GM23338 (cell line): ENCODE measurements around the gene PFKFB3. TPM values are rescaled to one million over a fixed set of nuclear protein-coding genes. Genes with fewer than 3 reads are reported as not detected.

ENCODE experiments used
- ATAC-seq: fragments of 200-7000 bp; cut with Tn5 transposase; 3 replicates; pipeline ENCODE4 v1.9.1; 2020
- DNase-seq: peaks from one replicate; pipeline ENCODE4 v3.0.0-alpha.2; 2015; ENCODE audit warnings: low spot score
- H2AFZ ChIP-seq: fragments of 200-600 bp; sonication (generic); 2 replicates; pipeline ENCODE4 v1.8.0; 2016; ENCODE audit warnings: antibody characterized with exemption, mild to moderate bottlenecking, moderate library complexity
- H3F3A ChIP-seq: fragments of 200-600 bp; sonication (generic); replicated peaks from 2 replicates; pipeline ENCODE4 v1.8.0; 2017; ENCODE audit warnings: antibody characterized with exemption, mixed run types, low read depth
- H3K27ac ChIP-seq: fragments of 200-600 bp; sonication (generic); 2 replicates; pipeline ENCODE4 v1.6.1; 2016; ENCODE audit warnings: low read depth
- H3K27me3 ChIP-seq: fragments of 200-600 bp; sonication (generic); 2 replicates; pipeline ENCODE4 v1.8.0; 2016; ENCODE audit warnings: mild to moderate bottlenecking, mixed run types, moderate library complexity; ENCODE audit not compliant: insufficient read depth
- H3K36me3 ChIP-seq: fragments of 200-600 bp; sonication (generic); 2 replicates; pipeline ENCODE4 v1.8.0; 2016; ENCODE audit warnings: mild to moderate bottlenecking; ENCODE audit not compliant: insufficient read depth
- H3K4me1 ChIP-seq: fragments of 200-600 bp; sonication (generic); 2 replicates; pipeline ENCODE4 v1.8.0; 2016; ENCODE audit warnings: mild to moderate bottlenecking, moderate library complexity; ENCODE audit not compliant: insufficient read depth
- H3K4me2 ChIP-seq: fragments of 200-600 bp; sonication (generic); 2 replicates; pipeline ENCODE4 v1.7.1; 2017; ENCODE audit warnings: mixed run types
- H3K4me3 ChIP-seq: fragments of 200-600 bp; sonication (generic); 2 replicates; pipeline ENCODE4 v1.6.1; 2016; ENCODE audit warnings: mixed run types
- H3K79me2 ChIP-seq: fragments of 200-600 bp; sonication (generic); replicated peaks from 2 replicates; pipeline ENCODE4 v1.8.0; 2017; ENCODE audit warnings: mild to moderate bottlenecking; ENCODE audit not compliant: insufficient read depth
- H3K9me2 ChIP-seq: fragments of 200-600 bp; sonication (generic); 2 replicates; pipeline ENCODE4 v1.8.0; 2017; ENCODE audit not compliant: insufficient read depth
- H4K20me1 ChIP-seq: fragments of 200-600 bp; sonication (generic); replicated peaks from 2 replicates; pipeline ENCODE4 v1.8.0; 2017; ENCODE audit warnings: mild to moderate bottlenecking; ENCODE audit not compliant: insufficient read depth
- H3K27ac Mint-ChIP-seq: 2 replicates; pipeline ENCODE4 v1.8.0; 2020; ENCODE audit warnings: inconsistent platforms, mild to moderate bottlenecking, moderate library complexity, mixed read lengths
- H3K27me3 Mint-ChIP-seq: 3 replicates; pipeline ENCODE4 v1.8.0; 2022; ENCODE audit warnings: low read depth, mild to moderate bottlenecking, moderate library complexity, mixed read lengths, inconsistent platforms; ENCODE audit not compliant: insufficient read depth, poor library complexity
- H3K36me3 Mint-ChIP-seq: 3 replicates; pipeline ENCODE4 v1.8.0; 2021; ENCODE audit warnings: low read depth, mild to moderate bottlenecking, inconsistent platforms, moderate library complexity, mixed read lengths
- H3K4me1 Mint-ChIP-seq: 3 replicates; pipeline ENCODE4 v1.8.0; 2020; ENCODE audit warnings: mild to moderate bottlenecking, inconsistent platforms, mixed read lengths
- H3K4me3 Mint-ChIP-seq: 3 replicates; pipeline ENCODE4 v1.8.0; 2021; ENCODE audit warnings: moderate library complexity, mild to moderate bottlenecking, inconsistent platforms, mixed read lengths
- H3K9me3 Mint-ChIP-seq: 3 replicates; pipeline ENCODE4 v1.8.0; 2020; ENCODE audit warnings: moderate library complexity, mild to moderate bottlenecking, inconsistent platforms, mixed read lengths
- EZH2 ChIP-seq: fragments of 200-600 bp; sonication (generic); IDR thresholded peaks from one replicate; pipeline ENCODE4 v1.8.0; 2017; ENCODE audit warnings: antibody characterized with exemption, mild to moderate bottlenecking, low read depth; ENCODE audit not compliant: unreplicated experiment
- EZH2phosphoT487 ChIP-seq: fragments of 200-600 bp; sonication (generic); IDR thresholded peaks from one replicate; pipeline ENCODE4 v1.8.1; 2018; ENCODE audit warnings: antibody characterized with exemption; ENCODE audit not compliant: unreplicated experiment
- JUNB ChIP-seq: IDR thresholded peaks from one replicate; pipeline ENCODE4 v1.6.1; 2016; ENCODE audit warnings: antibody characterized with exemption; ENCODE audit not compliant: unreplicated experiment
- NANOG ChIP-seq: IDR thresholded peaks from 2 replicates; pipeline ENCODE4 v1.6.1; 2016; ENCODE audit warnings: antibody characterized with exemption, borderline replicate concordance
- POLR2AphosphoS5 ChIP-seq: IDR thresholded peaks from 2 replicates; pipeline ENCODE4 v1.6.1; 2016; ENCODE audit warnings: antibody characterized with exemption, low read depth
- ZNF331 ChIP-seq: fragments of 250-450 bp; sonication (Bioruptor Pico); IDR thresholded peaks from 2 replicates; pipeline ENCODE4 v1.5.0; 2020; ENCODE audit warnings: low read depth, mild to moderate bottlenecking, moderate library complexity
- ZNF462 ChIP-seq: fragments of 250-450 bp; sonication (Bioruptor Pico); IDR thresholded peaks from 2 replicates; pipeline ENCODE4 v1.5.0; 2020; ENCODE audit warnings: mild to moderate bottlenecking, moderate library complexity
- polyA plus RNA-seq: library from polyadenylated mRNA; unstranded; fragments of >200 nt; fragmentation: Nextera tagmentation; extraction: Ambion mirVana; gene quantifications from 2 replicates; pipeline ENCODE4 v1.2.1, GENCODE V29; 2016
- total RNA-seq: library from RNA; depleted of rRNA; stranded (reverse); fragments of >200 nt; shearing (Covaris generic); gene quantifications from 2 replicates; pipeline ENCODE4 v1.2.3, GENCODE V29; 2014
- TF ChIP-seq, protein P1 (sequence below): IDR thresholded peaks from one replicate; pipeline ENCODE4 v1.6.1; 2018; ENCODE audit warnings: antibody characterized with exemption; ENCODE audit not compliant: unreplicated experiment

Gene PFKFB3
- total and polyA plus RNA-seq, 2 experiments from 2014 or later: 9.5 to 26.8 TPM

DNA sequence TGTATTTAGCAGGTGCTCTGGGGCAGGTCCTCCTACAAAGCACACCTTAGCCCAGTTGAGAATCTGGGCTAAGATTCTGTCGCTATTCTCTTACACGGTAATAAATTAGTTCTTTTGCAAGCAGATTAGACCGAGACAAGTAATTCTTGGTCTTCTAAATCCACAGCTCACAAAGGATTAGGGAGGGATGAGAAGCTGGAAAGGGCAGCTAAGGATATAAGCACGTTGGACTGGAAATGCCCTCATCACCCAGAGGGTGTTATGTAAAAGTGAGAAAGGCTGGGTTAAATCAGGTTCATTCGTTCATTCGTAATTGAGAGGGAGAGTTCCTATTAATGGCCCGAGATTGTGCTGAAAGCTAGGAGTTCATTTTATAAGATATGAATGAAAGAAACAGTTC lies 41.8 kb downstream of the PFKFB3 start:
- no peak for DNase-seq
- Histone ChIP-seq H3K9me2 (no peaks in the 10 kb centered on the region), H3F3A (no peaks in the 10 kb centered on the region), H3K4me1 (no peaks in the 10 kb centered on the region), H4K20me1 (no peaks in the 10 kb centered on the region; the same call in 1 of the 2 replicates), H3K36me3 (no peaks in the 10 kb centered on the region), H3K4me3 (no peak overlapping the region), H3K27ac (no peak overlapping the region), H3K79me2 (no peaks in the 10 kb centered on the region), H3K27me3 (no peaks in the 10 kb centered on the region), H3K4me2 (no peak overlapping the region), H2AFZ (no peak overlapping the region)
- ATAC-seq: no peak
- H3K4me1 Mint-ChIP-seq: no peaks in the 10 kb centered on the region
- no peak overlapping the region for H3K27ac Mint-ChIP-seq
- H3K36me3 Mint-ChIP-seq: no peaks in the 10 kb centered on the region
- no peak overlapping the region for H3K4me3 Mint-ChIP-seq
- TF ChIP-seq, protein P1, sequence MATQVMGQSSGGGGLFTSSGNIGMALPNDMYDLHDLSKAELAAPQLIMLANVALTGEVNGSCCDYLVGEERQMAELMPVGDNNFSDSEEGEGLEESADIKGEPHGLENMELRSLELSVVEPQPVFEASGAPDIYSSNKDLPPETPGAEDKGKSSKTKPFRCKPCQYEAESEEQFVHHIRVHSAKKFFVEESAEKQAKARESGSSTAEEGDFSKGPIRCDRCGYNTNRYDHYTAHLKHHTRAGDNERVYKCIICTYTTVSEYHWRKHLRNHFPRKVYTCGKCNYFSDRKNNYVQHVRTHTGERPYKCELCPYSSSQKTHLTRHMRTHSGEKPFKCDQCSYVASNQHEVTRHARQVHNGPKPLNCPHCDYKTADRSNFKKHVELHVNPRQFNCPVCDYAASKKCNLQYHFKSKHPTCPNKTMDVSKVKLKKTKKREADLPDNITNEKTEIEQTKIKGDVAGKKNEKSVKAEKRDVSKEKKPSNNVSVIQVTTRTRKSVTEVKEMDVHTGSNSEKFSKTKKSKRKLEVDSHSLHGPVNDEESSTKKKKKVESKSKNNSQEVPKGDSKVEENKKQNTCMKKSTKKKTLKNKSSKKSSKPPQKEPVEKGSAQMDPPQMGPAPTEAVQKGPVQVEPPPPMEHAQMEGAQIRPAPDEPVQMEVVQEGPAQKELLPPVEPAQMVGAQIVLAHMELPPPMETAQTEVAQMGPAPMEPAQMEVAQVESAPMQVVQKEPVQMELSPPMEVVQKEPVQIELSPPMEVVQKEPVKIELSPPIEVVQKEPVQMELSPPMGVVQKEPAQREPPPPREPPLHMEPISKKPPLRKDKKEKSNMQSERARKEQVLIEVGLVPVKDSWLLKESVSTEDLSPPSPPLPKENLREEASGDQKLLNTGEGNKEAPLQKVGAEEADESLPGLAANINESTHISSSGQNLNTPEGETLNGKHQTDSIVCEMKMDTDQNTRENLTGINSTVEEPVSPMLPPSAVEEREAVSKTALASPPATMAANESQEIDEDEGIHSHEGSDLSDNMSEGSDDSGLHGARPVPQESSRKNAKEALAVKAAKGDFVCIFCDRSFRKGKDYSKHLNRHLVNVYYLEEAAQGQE: no peak
- TF ChIP-seq EZH2 (no peak), POLR2AphosphoS5 (no peak), ZNF462 (CRISPR knock-in tag) (no peak), ZNF331 (no peak), NANOG (no peak), EZH2phosphoT487 (no peak), JUNB (no peak)
- no peaks in the 10 kb centered on the region for H3K27me3 Mint-ChIP-seq
- no peaks in the 10 kb centered on the region for H3K9me3 Mint-ChIP-seq
